ENCODE measurements around the gene TMEM61.
"Not testable (repeated sequence)": the region's sequence is repeated elsewhere in the genome, so short reads cannot be mapped to it uniquely, and the experiment has no call there.

Gene TMEM61

GRCh38 chr1:54980528-54981241 is at the start of gene TMEM61:
TSS of gene TMEM61 (plus strand) at chr1:54980628. CDS start at chr1:54981066, 438 bp downstream.
- DNase-seq, result no peak

GRCh38 chr1:54931275-54931840 is 49.1 kb upstream of the TMEM61 start:
- DNase-seq, result no peak

- not testable (repeated sequence) for DNase-seq
Observed at GRCh38 chr1:54934081-54934480, 46.3 kb upstream of the TMEM61 start.

- no peak for DNase-seq
Observed at GRCh38 chr1:54934869-54935268, 45.6 kb upstream of the TMEM61 start.

- DNase-seq, result no peak
Observed at GRCh38 chr1:54936791-54937190, 43.6 kb upstream of the TMEM61 start.

- DNase-seq, result no peak
Observed at GRCh38 chr1:54937469-54937868, 43.0 kb upstream of the TMEM61 start.

GRCh38 chr1:54938955-54939354 is 41.5 kb upstream of the TMEM61 start:
- DNase-seq, result not testable (repeated sequence)

- DNase-seq, result no peak
Observed at GRCh38 chr1:54940042-54940441, 40.4 kb upstream of the TMEM61 start.

- DNase-seq, result no peak
Observed at GRCh38 chr1:54942976-54943375, 37.5 kb upstream of the TMEM61 start.

GRCh38 chr1:54944610-54945392 is 35.6 kb upstream of the TMEM61 start:
- peak; percentile 69 to 70 for DNase-seq

- no peak for DNase-seq
Observed at GRCh38 chr1:54945393-54945936, 35.0 kb upstream of the TMEM61 start.

- no peak for DNase-seq
Observed at GRCh38 chr1:54947540-54947939, 32.9 kb upstream of the TMEM61 start.

- peak; percentile 14 to 17 for DNase-seq
Observed at GRCh38 chr1:54949053-54949452, 31.4 kb upstream of the TMEM61 start.

GRCh38 chr1:54950006-54950368 is 30.4 kb upstream of the TMEM61 start:
- DNase-seq, result no peak

- DNase-seq, result peak; percentile 40 to 54
Observed at GRCh38 chr1:54950369-54951163, 29.9 kb upstream of the TMEM61 start.

- DNase-seq, result no peak
Observed at GRCh38 chr1:54951810-54952226, 28.6 kb upstream of the TMEM61 start.

- no peak for DNase-seq
Observed at GRCh38 chr1:54952950-54953718, 27.3 kb upstream of the TMEM61 start.

- DNase-seq, result no peak
Observed at GRCh38 chr1:54953846-54954245, 26.6 kb upstream of the TMEM61 start.

GRCh38 chr1:54955359-54955758 is 25.1 kb upstream of the TMEM61 start:
- no peak for DNase-seq

- DNase-seq, result no peak
Observed at GRCh38 chr1:54956726-54957125, 23.7 kb upstream of the TMEM61 start.

GRCh38 chr1:54959241-54959640 is 21.2 kb upstream of the TMEM61 start:
- DNase-seq, result no peak
